MM.1S (cell line): Measurements from ENCODE around the gene RGS7.

Source experiments
- DNase-seq: peaks from one replicate; pipeline ENCODE4 v3.0.0-alpha.2; 2015
- H2AFZ ChIP-seq: fragments of 300-600 bp; sonication (generic); 2 replicates; pipeline ENCODE4 v1.6.0; 2016; ENCODE audit warnings: antibody characterized with exemption, low read length
- H3F3A ChIP-seq: fragments of 300-600 bp; sonication (generic); 2 replicates; pipeline ENCODE4 v1.6.1; 2016; ENCODE audit warnings: mild to moderate bottlenecking, antibody characterized with exemption, low read length, moderate library complexity, mixed read lengths; ENCODE audit not compliant: insufficient read depth
- H3K27ac ChIP-seq: fragments of 300-600 bp; sonication (generic); 2 replicates; pipeline ENCODE4 v1.5.1; 2016; ENCODE audit warnings: mild to moderate bottlenecking, low read length
- H3K27me3 ChIP-seq: fragments of 300-600 bp; sonication (generic); replicated peaks from 2 replicates; pipeline ENCODE4 v1.6.0; 2016; ENCODE audit warnings: low read length; ENCODE audit not compliant: insufficient read depth
- H3K36me3 ChIP-seq: fragments of 300-600 bp; sonication (generic); replicated peaks from 2 replicates; pipeline ENCODE4 v1.6.1; 2016; ENCODE audit warnings: mild to moderate bottlenecking, low read length, mixed read lengths; ENCODE audit not compliant: insufficient read depth
- H3K4me1 ChIP-seq: fragments of 300-600 bp; sonication (generic); 2 replicates; pipeline ENCODE4 v1.6.1; 2016; ENCODE audit warnings: low read length, mixed read lengths
- H3K4me2 ChIP-seq: fragments of 300-600 bp; sonication (generic); 2 replicates; pipeline ENCODE4 v1.6.0; 2016; ENCODE audit warnings: low read depth, low read length
- H3K4me3 ChIP-seq: fragments of 300-600 bp; sonication (generic); 2 replicates; pipeline ENCODE4 v1.5.1; 2016; ENCODE audit warnings: low read length, mixed read lengths
- H3K79me2 ChIP-seq: fragments of 300-600 bp; sonication (generic); 2 replicates; pipeline ENCODE4 v1.6.1; 2016; ENCODE audit warnings: mixed run types, low read length, mixed read lengths
- H3K9ac ChIP-seq: fragments of 300-600 bp; sonication (generic); 2 replicates; pipeline ENCODE4 v1.6.1; 2016; ENCODE audit warnings: low read length, mixed read lengths
- H3K9me2 ChIP-seq: fragments of 300-600 bp; sonication (generic); replicated peaks from 2 replicates; pipeline ENCODE4 v1.6.1; 2016; ENCODE audit warnings: mild to moderate bottlenecking, low read length, mixed read lengths; ENCODE audit not compliant: insufficient read depth
- H3K9me3 ChIP-seq: fragments of 300-600 bp; sonication (generic); replicated peaks from 2 replicates; pipeline ENCODE4 v1.6.1; 2016; ENCODE audit warnings: mild to moderate bottlenecking, low read length, mixed read lengths; ENCODE audit not compliant: insufficient read depth
- H4K20me1 ChIP-seq: fragments of 300-600 bp; sonication (generic); 2 replicates; pipeline ENCODE4 v1.6.1; 2016; ENCODE audit warnings: mild to moderate bottlenecking, low read length, moderate library complexity, mixed read lengths; ENCODE audit not compliant: insufficient read depth
- EZH2 ChIP-seq: fragments of 300-600 bp; sonication (generic); optimal IDR thresholded peaks from 2 replicates; pipeline ENCODE3; 2017; ENCODE audit warnings: low read depth, mild to moderate bottlenecking, antibody characterized with exemption, low read length, mixed read lengths
- EZH2phosphoT487 ChIP-seq: fragments of 300-600 bp; sonication (generic); IDR thresholded peaks from 2 replicates; pipeline ENCODE4 v1.6.1; 2018; ENCODE audit warnings: antibody characterized with exemption, low read length
- TF ChIP-seq, protein P1 (sequence below): fragments of 300-600 bp; sonication (generic); IDR thresholded peaks from 2 replicates; pipeline ENCODE4 v1.5.1; 2016; ENCODE audit warnings: antibody characterized with exemption, low read length, mixed read lengths

The RGS7 gene

DNA sequence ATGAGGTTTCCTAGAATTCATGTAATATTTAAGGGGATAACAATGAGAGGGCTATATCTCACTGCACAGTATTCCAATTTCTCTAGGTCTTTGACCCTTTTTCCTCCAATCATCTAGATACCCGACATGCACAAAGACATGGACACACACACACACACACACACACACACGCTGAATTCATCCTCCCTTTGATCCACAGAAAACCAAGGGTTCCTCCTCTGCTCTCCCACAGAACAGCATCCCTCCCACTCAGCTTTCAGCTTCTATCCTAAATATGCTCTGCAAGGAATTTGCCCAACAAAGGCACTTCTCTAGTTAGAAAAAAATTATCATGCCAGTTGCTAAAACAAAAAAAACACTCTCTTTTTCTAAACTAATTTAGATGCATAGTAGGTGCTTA is 231.7 kb downstream of the RGS7 start:
- no peak for DNase-seq
- Histone ChIP-seq H3K36me3 (no peaks in the 10 kb centered on the region), H3K79me2 (no peaks in the 10 kb centered on the region), H3K9me3 (no peaks in the 10 kb centered on the region), H3K9ac (no peak overlapping the region), H4K20me1 (no peaks in the 10 kb centered on the region), H3F3A (no peaks in the 10 kb centered on the region), H3K9me2 (no peaks in the 10 kb centered on the region), H2AFZ (no peak overlapping the region), H3K4me3 (no peak overlapping the region), H3K4me2 (no peak overlapping the region), H3K27ac (no peak overlapping the region), H3K4me1 (no peaks in the 10 kb centered on the region), H3K27me3 (no peaks in the 10 kb centered on the region)
- no peak for TF ChIP-seq EZH2phosphoT487
- TF ChIP-seq, protein P1, sequence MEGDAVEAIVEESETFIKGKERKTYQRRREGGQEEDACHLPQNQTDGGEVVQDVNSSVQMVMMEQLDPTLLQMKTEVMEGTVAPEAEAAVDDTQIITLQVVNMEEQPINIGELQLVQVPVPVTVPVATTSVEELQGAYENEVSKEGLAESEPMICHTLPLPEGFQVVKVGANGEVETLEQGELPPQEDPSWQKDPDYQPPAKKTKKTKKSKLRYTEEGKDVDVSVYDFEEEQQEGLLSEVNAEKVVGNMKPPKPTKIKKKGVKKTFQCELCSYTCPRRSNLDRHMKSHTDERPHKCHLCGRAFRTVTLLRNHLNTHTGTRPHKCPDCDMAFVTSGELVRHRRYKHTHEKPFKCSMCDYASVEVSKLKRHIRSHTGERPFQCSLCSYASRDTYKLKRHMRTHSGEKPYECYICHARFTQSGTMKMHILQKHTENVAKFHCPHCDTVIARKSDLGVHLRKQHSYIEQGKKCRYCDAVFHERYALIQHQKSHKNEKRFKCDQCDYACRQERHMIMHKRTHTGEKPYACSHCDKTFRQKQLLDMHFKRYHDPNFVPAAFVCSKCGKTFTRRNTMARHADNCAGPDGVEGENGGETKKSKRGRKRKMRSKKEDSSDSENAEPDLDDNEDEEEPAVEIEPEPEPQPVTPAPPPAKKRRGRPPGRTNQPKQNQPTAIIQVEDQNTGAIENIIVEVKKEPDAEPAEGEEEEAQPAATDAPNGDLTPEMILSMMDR, result no peak
- TF ChIP-seq EZH2, result no peak

DNA sequence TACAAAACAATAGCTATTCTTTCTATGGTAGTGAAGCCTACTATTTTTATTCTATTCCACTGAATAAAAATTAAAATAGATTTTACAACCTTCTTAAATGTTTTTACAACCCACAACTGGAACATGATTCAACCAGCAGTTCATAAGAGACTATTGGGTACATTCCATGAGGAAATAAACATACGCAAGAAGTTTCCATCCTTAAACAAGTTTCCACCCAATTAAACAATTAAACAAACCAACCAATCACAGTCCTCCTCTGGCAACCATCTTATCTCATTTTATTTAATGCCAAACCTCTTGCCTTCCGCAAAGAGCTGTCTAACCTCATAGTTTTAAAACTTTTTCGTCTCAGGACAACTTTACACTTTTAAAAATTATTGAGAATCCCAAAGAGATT is 239.0 kb downstream of the RGS7 start:
- no peak overlapping the region for H3K4me3 ChIP-seq
- no peaks in the 10 kb centered on the region for H4K20me1 ChIP-seq
- TF ChIP-seq EZH2 (no peak), EZH2phosphoT487 (no peak)
- TF ChIP-seq, protein P1, result no peak
- H3F3A ChIP-seq, result no peaks in the 10 kb centered on the region
- no peaks in the 10 kb centered on the region for H3K4me1 ChIP-seq
- no peaks in the 10 kb centered on the region for H3K27me3 ChIP-seq
- no peak overlapping the region for H3K27ac ChIP-seq
- no peak for DNase-seq
- H3K4me2 ChIP-seq, result no peak overlapping the region
- no peaks in the 10 kb centered on the region for H3K9me3 ChIP-seq
- H3K36me3 ChIP-seq, result no peaks in the 10 kb centered on the region
- no peaks in the 10 kb centered on the region for H3K79me2 ChIP-seq
- no peak overlapping the region for H3K9ac ChIP-seq
- H2AFZ ChIP-seq, result no peak overlapping the region
- no peaks in the 10 kb centered on the region for H3K9me2 ChIP-seq

DNA sequence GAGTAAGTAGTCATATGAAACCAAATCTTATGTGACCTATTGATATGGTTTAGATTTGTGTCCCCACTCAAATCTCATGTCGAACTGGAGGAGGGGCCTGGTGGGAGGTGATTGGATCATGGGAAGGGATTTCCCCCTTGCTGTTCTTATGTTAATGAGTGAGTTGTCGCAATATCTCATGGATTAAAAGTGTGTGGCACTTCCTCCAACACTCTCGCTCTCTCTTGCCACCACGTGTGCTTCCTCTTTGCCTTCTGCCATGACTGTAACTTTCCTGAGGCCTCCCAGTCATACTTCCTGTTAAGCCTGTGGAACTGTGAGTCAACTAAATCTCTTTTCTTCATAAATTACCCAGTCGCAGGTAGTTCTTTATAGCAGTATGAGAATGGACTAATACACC is 241.2 kb downstream of the RGS7 start:
- no peak for DNase-seq
- no peak overlapping the region for H3K4me3 ChIP-seq
- H4K20me1 ChIP-seq, result no peaks in the 10 kb centered on the region
- no peaks in the 10 kb centered on the region for H3K27me3 ChIP-seq
- H2AFZ ChIP-seq, result no peak overlapping the region
- no peaks in the 10 kb centered on the region for H3K4me1 ChIP-seq
- no peaks in the 10 kb centered on the region for H3K9me2 ChIP-seq
- H3K27ac ChIP-seq, result no peak overlapping the region
- no peaks in the 10 kb centered on the region for H3F3A ChIP-seq
- TF ChIP-seq EZH2phosphoT487 (no peak), EZH2 (no peak)
- TF ChIP-seq, protein P1, result no peak
- H3K9ac ChIP-seq, result no peak overlapping the region
- no peaks in the 10 kb centered on the region for H3K36me3 ChIP-seq
- no peaks in the 10 kb centered on the region for H3K9me3 ChIP-seq
- no peaks in the 10 kb centered on the region for H3K79me2 ChIP-seq
- H3K4me2 ChIP-seq, result no peak overlapping the region
